CD1c-positive myeloid dendritic cell (primary cell): ENCODE results near the gene PRICKLE2.

ENCODE experiments used
- DNase-seq: peaks from one replicate; pipeline ENCODE4 v3.0.0-alpha.2; 2016; ENCODE audit errors: extremely low spot score

The PRICKLE2 gene

GRCh38 chr3:64157150-64158035 is 67.9 kb downstream of the PRICKLE2 start:
- no peak for DNase-seq

GRCh38 chr3:64155328-64155727 is 69.9 kb downstream of the PRICKLE2 start:
- no peak for DNase-seq

DNA sequence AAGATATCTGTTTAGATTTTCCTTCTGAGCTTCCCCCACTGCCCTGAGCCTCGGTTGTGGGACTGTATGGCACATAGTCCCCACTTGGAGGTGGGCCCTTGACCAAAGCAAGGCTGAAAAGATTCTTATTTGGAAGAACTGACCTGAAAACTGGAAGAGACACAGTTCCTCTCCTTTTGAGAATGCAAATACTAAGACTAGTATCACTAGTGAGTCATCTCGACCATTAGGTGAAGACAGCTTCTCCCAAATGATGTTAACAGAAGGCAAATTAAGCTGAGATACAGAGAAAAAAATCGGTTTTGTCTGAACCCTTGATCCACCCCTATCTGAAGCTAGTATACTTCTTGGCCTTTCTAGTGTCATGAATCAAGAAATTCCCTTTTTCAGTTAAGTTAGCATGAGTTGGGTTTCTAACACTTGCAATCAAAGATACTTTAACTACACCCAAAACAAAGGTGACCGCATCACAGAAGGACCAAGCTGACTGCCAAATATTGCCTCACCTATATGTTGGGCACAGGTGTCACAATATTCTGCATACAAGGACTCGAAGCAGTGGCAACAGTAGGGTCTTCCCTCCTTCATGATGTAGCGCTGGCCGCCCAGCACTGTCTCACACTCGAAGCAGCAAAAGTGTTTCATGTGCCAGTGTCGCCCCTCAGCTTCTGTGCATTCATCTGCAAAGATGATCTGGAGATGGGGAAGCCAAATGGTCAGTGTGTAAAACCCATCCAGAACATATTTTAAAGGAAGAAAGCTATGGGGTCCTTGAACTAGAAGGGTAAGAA is 72.4 kb downstream of the PRICKLE2 start:
- DNase-seq = no peak

DNA sequence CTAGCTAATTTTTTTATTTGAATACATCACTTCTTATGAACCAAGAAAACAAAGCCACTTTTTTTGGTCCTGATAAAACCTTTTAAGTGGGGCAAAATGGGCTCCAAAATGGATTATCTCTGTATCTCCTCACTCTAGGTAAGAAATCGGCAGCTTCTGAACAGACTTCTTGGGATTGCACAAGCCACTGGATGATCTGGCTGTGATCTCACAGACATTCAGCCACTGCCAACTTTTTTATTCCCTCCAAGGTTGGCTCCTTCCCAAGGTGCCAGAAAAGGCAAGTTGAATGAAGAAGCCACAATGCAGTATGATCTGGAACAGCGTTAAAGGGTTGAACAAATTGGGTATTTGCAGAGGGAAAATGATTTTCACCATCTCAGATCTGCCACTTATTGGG is 73.2 kb downstream of the PRICKLE2 start:
- no peak for DNase-seq

- no peak for DNase-seq
Observed at GRCh38 chr3:64151342-64151871, 73.9 kb downstream of the PRICKLE2 start.

DNA sequence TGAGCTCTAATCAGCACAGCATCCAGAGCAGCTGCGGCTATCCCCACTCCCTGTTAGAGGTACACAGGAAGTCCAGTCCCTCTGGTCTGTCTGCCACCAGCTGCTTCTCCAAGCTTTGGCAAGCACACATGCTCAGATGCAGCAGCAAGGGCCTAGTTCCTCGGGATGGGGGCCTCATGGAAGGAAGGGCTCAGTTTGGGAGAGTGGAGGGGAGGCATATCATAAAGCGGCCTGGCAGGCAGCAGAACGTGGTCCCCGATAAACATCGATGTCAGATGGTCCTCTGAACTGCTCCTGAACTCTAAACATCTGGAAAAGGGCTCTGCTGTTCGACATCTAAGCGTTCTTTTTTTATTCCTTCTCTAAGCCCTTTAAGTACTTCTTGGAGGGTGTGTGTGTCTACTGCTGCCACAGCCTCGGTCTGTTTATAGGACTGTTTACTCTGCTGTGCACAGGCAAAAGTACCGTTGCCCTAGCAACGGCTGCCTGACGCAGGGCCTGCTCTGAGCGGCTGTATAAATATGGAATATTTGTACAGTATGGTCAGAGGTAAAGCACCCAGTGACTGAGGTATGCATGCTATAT is 74.6 kb downstream of the PRICKLE2 start:
- DNase-seq = no peak

GRCh38 chr3:64149886-64150285 is 75.4 kb downstream of the PRICKLE2 start:
- no peak for DNase-seq

DNA sequence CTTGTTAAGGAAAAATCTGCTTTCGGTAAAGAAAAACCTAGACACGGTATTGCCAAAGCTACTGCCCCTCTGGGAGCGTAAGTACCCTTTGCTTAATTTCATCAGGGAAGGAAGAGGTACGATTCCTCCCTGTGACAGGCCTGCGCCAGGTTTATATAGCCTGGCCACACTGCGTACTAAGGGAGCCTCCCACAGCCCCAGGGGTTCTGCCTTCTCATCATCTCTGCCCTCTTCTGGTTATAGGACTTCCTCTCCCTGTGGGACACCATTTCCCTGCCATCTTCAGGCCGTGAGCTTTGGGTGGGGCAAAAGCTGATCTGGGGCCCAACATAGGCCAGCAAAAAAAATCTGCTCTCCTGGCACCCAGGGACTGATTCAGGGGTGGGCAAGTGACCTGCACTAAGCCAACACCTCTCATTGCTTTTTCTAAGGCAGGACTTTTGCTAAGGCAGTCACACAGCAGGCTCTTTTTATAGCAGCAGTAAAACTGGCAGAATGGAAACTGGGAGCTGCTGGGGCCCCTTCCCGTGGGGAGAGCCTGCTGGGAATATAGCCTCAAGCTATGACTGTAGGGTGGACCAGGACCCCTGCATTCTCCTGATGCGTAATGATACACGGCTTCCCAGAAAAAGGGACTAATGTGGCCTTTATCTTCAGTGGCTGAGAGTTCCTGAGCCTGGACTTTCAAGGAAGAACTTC is 76.2 kb downstream of the PRICKLE2 start:
- DNase-seq = no peak

DNA sequence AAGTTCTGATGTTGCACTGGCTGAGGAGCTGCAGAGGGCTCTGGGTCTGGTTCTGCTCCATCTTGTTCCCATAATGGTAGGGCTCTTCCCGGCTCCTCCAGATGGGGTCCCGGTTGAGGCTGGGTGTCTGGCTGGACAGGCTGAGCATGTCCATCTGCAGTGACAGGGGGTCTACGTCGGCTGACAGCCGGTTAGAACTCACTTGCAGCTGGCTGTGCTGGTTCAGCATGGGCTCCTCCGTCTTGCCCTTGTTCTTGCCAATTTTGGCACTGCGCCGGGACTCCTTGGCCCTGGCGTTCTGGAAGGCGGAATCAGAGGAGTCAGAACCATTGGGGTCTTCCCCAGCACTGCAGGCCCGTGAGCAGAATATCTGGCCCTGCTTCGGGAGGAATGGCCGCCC is 78.1 kb downstream of the PRICKLE2 start:
- DNase-seq = no peak

GRCh38 chr3:64145438-64145837 is 79.8 kb downstream of the PRICKLE2 start:
- DNase-seq = no peak

DNA sequence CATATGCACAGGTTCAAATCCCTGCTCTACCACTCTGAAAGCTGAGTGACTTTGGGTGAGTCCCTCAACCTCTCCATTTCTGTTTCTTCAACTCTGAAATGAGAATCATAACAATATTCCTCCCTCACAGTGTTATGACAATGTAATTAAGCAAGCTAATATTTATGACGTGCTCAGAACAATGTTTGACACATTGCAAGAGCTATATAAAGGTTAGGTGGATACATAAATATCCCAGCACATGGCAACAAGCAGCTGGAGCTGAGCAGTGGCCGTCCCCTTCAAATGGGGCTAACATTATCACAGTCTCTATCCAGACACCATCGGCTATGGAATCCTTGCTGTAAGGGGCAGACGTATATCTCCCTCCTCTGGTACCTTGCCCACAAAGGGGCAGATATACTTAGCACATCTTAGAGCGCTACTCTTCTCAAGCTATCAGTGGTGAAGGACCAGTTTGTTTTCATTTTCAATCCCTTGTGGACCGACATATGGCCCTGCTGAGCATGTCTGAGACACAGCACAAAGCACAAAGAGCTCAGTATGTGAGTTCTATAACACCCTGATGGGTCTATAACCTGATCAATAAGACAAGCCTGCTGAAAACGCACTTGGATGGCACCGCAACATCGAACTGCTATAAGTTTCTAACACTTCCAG is 80.9 kb downstream of the PRICKLE2 start:
- no peak for DNase-seq

DNA sequence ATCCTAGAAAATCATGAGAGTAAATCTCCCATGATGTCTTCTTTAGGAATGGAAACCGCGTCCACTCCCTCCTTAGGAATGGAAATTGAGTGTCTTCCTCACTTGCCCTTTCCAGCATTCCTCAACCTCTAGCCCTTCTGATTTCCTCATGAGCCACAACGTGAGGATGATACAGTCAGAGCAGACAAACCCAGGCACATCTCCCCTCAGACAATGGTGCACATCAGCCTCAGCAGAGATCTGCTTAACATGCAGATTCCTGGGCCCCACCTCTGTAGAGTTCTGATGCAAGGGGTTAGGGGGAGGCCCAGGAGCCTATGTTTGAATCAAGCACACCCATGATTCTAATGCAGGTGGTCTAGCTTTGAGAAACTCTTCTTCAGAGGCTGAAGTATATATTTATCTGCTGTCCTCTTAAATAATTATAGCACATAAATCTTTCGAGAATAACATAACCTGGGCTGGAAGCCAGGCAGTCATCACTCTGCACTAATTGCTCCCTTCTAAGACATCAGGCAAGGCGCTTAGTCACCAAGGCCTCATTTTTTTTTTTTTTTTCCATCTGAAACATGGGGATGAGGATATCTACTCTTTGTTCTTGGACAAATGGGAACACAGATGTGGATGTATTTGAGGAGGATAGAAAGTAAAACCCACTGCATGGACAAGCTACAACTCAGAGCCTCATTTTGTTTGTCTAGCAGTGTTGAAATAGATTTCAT is 81.7 kb downstream of the PRICKLE2 start:
- DNase-seq = no peak

DNA sequence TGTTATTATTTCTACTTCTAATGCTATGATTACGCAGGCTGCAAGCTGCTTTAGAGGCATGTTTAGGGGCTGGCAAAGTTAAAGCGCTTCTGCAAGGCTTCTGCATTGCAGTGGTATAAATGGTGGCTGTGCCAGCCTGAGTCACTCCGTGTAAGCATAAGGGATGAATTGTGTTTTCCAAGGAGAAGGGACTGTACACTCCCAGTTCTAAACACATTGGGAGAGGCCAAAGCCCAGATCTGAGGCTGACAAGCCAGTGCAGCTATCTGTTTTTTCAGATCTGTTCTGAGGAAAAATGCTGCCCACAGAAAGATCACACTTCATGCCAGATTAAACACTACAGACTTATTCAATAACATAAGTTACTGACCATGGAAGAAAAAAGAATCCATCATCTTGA is 83.8 kb downstream of the PRICKLE2 start:
- DNase-seq = no peak

GRCh38 chr3:64140651-64141050 is 84.6 kb downstream of the PRICKLE2 start:
- DNase-seq = no peak

GRCh38 chr3:64138656-64139375 is 86.5 kb downstream of the PRICKLE2 start:
- DNase-seq = no peak

- no peak for DNase-seq
Observed at GRCh38 chr3:64138046-64138445, 87.2 kb downstream of the PRICKLE2 start.

DNA sequence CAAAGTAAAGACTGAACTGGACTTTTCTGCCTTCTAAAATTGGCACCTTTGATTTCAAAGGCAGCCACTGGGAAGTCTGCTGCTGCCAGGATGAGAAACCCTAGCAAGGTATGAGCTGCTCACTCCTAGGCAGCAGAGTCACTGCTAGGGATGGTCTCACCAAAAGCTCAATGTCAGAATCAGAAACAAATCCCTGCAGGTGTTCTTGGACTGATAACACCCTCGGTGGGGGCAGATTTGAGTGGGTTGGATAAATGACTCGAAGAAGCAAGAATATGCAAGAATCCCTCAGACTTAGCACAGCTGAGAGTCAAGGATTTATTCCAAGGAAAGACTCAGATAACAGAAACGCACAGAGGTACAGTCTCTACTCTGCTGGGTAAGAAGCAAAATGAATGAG is 90.4 kb downstream of the PRICKLE2 start:
- no peak for DNase-seq

- no peak for DNase-seq
Observed at GRCh38 chr3:64133987-64134386, 91.3 kb downstream of the PRICKLE2 start.

DNA sequence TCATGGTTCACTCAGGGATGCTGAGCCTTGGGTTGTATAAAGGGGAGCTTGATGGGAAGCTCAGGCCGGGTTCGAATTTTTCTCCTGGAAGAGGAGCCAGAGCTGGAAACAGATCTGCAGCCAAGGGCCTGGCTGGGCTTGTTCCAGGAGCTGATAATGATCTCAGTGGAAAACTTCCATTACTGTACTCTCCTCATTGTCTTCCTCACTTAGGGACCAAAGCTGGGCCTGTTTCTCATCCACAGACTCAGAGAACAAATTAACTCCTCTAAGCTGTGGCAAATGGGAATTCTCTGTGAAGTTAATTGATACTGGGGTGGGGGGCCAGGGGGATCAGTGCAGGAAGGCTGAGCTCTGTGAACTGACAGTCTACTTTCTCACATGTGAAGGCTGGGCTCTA is 92.0 kb downstream of the PRICKLE2 start:
- no peak for DNase-seq
